Measurements from ENCODE around the gene SKAP2.

Gene SKAP2

GRCh38 chr7:26685606-26686005 lies 178.8 kb downstream of the SKAP2 start:
- no peaks in the 10 kb centered on the region for H3K36me3 ChIP-seq (ENCODE audit: control insufficient read depth, insufficient read depth, low read length)
- H3K27ac ChIP-seq (ENCODE audit: low read depth, low read length, severe bottlenecking): no peak overlapping the region
- 50% methylated on average over 1 of the region's 4 CpGs; no CpG with 5 or more reads in 1 of the 2 experiments for WGBS, 2 experiments (ENCODE audit: insufficient coverage in 2 of 2)
- peaks cover 10% of the 10 kb centered on the region for H3K4me1 ChIP-seq (ENCODE audit: control insufficient read depth, insufficient read depth, low read length, poor library complexity, severe bottlenecking)
- no peak overlapping the region for H3K4me3 ChIP-seq (ENCODE audit: extremely low read depth, insufficient read depth, low read length, poor library complexity, severe bottlenecking)
- no peaks in the 10 kb centered on the region for H3K9me3 ChIP-seq (ENCODE audit: control insufficient read depth, low read length)

- peaks cover 10% of the 10 kb centered on the region for H3K4me1 ChIP-seq (ENCODE audit: control insufficient read depth, insufficient read depth, low read length, poor library complexity, severe bottlenecking)
- H3K4me3 ChIP-seq (ENCODE audit: extremely low read depth, insufficient read depth, low read length, poor library complexity, severe bottlenecking): no peak overlapping the region
- H3K9me3 ChIP-seq (ENCODE audit: control insufficient read depth, low read length): no peaks in the 10 kb centered on the region
- no peak overlapping the region for H3K27ac ChIP-seq (ENCODE audit: low read depth, low read length, severe bottlenecking)
- WGBS, 2 experiments (ENCODE audit: insufficient coverage in 2 of 2): 60 to 68% methylated on average over 1 to 3 of the region's 3 CpGs
- no peaks in the 10 kb centered on the region for H3K36me3 ChIP-seq (ENCODE audit: control insufficient read depth, insufficient read depth, low read length)
These were observed 179.9 kb downstream of the SKAP2 start for GRCh38 chr7:26684447-26684846.

GRCh38 chr7:26683277-26683676 lies 181.1 kb downstream of the SKAP2 start:
- no peaks in the 10 kb centered on the region for H3K9me3 ChIP-seq (ENCODE audit: control insufficient read depth, low read length)
- no peak overlapping the region for H3K27ac ChIP-seq (ENCODE audit: low read depth, low read length, severe bottlenecking)
- WGBS, 2 experiments (ENCODE audit: insufficient coverage in 2 of 2): no CpG with 5 or more reads among the region's 1 CpG
- no peaks in the 10 kb centered on the region for H3K36me3 ChIP-seq (ENCODE audit: control insufficient read depth, insufficient read depth, low read length)
- no peak overlapping the region for H3K4me3 ChIP-seq (ENCODE audit: extremely low read depth, insufficient read depth, low read length, poor library complexity, severe bottlenecking)
- peaks cover 10% of the 10 kb centered on the region for H3K4me1 ChIP-seq (ENCODE audit: control insufficient read depth, insufficient read depth, low read length, poor library complexity, severe bottlenecking)

- Histone ChIP-seq H3K36me3 (ENCODE audit: control insufficient read depth, insufficient read depth, low read length) (no peaks in the 10 kb centered on the region), H3K9me3 (ENCODE audit: control insufficient read depth, low read length) (no peaks in the 10 kb centered on the region), H3K4me3 (ENCODE audit: extremely low read depth, insufficient read depth, low read length, poor library complexity, severe bottlenecking) (no peak overlapping the region), H3K27ac (ENCODE audit: low read depth, low read length, severe bottlenecking) (no peak overlapping the region), H3K4me1 (ENCODE audit: control insufficient read depth, insufficient read depth, low read length, poor library complexity, severe bottlenecking) (peaks cover 8% of the 10 kb centered on the region)
- 82% methylated on average over 1 of the region's 3 CpGs; no CpG with 5 or more reads in 1 of the 2 experiments for WGBS, 2 experiments (ENCODE audit: insufficient coverage in 2 of 2)
These were observed 182.5 kb downstream of the SKAP2 start for GRCh38 chr7:26681819-26682418.

GRCh38 chr7:26680587-26680986 lies 183.8 kb downstream of the SKAP2 start:
- Histone ChIP-seq H3K4me3 (ENCODE audit: extremely low read depth, insufficient read depth, low read length, poor library complexity, severe bottlenecking) (no peak overlapping the region), H3K4me1 (ENCODE audit: control insufficient read depth, insufficient read depth, low read length, poor library complexity, severe bottlenecking) (no peaks in the 10 kb centered on the region), H3K27ac (ENCODE audit: low read depth, low read length, severe bottlenecking) (no peak overlapping the region), H3K36me3 (ENCODE audit: control insufficient read depth, insufficient read depth, low read length) (no peaks in the 10 kb centered on the region), H3K9me3 (ENCODE audit: control insufficient read depth, low read length) (no peaks in the 10 kb centered on the region)
- WGBS, 2 experiments (ENCODE audit: insufficient coverage in 2 of 2): 86 to 88% methylated on average over 1 of the region's 1 CpG

- Histone ChIP-seq H3K4me1 (ENCODE audit: control insufficient read depth, insufficient read depth, low read length, poor library complexity, severe bottlenecking) (no peaks in the 10 kb centered on the region), H3K9me3 (ENCODE audit: control insufficient read depth, low read length) (no peaks in the 10 kb centered on the region), H3K36me3 (ENCODE audit: control insufficient read depth, insufficient read depth, low read length) (no peaks in the 10 kb centered on the region), H3K4me3 (ENCODE audit: extremely low read depth, insufficient read depth, low read length, poor library complexity, severe bottlenecking) (no peak overlapping the region), H3K27ac (ENCODE audit: low read depth, low read length, severe bottlenecking) (no peak overlapping the region)
- 90 to 95% methylated on average over 3 of the region's 4 CpGs for WGBS, 2 experiments (ENCODE audit: insufficient coverage in 2 of 2)
These were observed 189.1 kb downstream of the SKAP2 start for GRCh38 chr7:26675143-26675887.

- Histone ChIP-seq H3K4me1 (ENCODE audit: control insufficient read depth, insufficient read depth, low read length, poor library complexity, severe bottlenecking) (no peaks in the 10 kb centered on the region), H3K36me3 (ENCODE audit: control insufficient read depth, insufficient read depth, low read length) (no peaks in the 10 kb centered on the region), H3K9me3 (ENCODE audit: control insufficient read depth, low read length) (no peaks in the 10 kb centered on the region), H3K27ac (ENCODE audit: low read depth, low read length, severe bottlenecking) (no peak overlapping the region), H3K4me3 (ENCODE audit: extremely low read depth, insufficient read depth, low read length, poor library complexity, severe bottlenecking) (no peak overlapping the region)
- no CpG with 5 or more reads among the region's 4 CpGs for WGBS, 2 experiments (ENCODE audit: insufficient coverage in 2 of 2)
These were observed 190.5 kb downstream of the SKAP2 start for GRCh38 chr7:26673858-26674257.

GRCh38 chr7:26673271-26673670 lies 191.1 kb downstream of the SKAP2 start:
- Histone ChIP-seq H3K4me1 (ENCODE audit: control insufficient read depth, insufficient read depth, low read length, poor library complexity, severe bottlenecking) (no peaks in the 10 kb centered on the region), H3K36me3 (ENCODE audit: control insufficient read depth, insufficient read depth, low read length) (no peaks in the 10 kb centered on the region), H3K27ac (ENCODE audit: low read depth, low read length, severe bottlenecking) (no peak overlapping the region), H3K4me3 (ENCODE audit: extremely low read depth, insufficient read depth, low read length, poor library complexity, severe bottlenecking) (no peak overlapping the region), H3K9me3 (ENCODE audit: control insufficient read depth, low read length) (no peaks in the 10 kb centered on the region)
- no CpG with 5 or more reads among the region's 2 CpGs for WGBS, 2 experiments (ENCODE audit: insufficient coverage in 2 of 2)

- Histone ChIP-seq H3K9me3 (ENCODE audit: control insufficient read depth, low read length) (no peaks in the 10 kb centered on the region), H3K4me1 (ENCODE audit: control insufficient read depth, insufficient read depth, low read length, poor library complexity, severe bottlenecking) (no peaks in the 10 kb centered on the region), H3K27ac (ENCODE audit: low read depth, low read length, severe bottlenecking) (no peak overlapping the region), H3K4me3 (ENCODE audit: extremely low read depth, insufficient read depth, low read length, poor library complexity, severe bottlenecking) (no peak overlapping the region), H3K36me3 (ENCODE audit: control insufficient read depth, insufficient read depth, low read length) (no peaks in the 10 kb centered on the region)
- 78 to 100% methylated on average over 1 of the region's 2 CpGs for WGBS, 2 experiments (ENCODE audit: insufficient coverage in 2 of 2)
These were observed 193.5 kb downstream of the SKAP2 start for GRCh38 chr7:26670841-26671240.

GRCh38 chr7:26670290-26670689 lies 194.1 kb downstream of the SKAP2 start:
- H3K36me3 ChIP-seq (ENCODE audit: control insufficient read depth, insufficient read depth, low read length): no peaks in the 10 kb centered on the region
- H3K9me3 ChIP-seq (ENCODE audit: control insufficient read depth, low read length): no peaks in the 10 kb centered on the region
- no peak overlapping the region for H3K27ac ChIP-seq (ENCODE audit: low read depth, low read length, severe bottlenecking)
- H3K4me3 ChIP-seq (ENCODE audit: extremely low read depth, insufficient read depth, low read length, poor library complexity, severe bottlenecking): no peak overlapping the region
- WGBS, 2 experiments (ENCODE audit: insufficient coverage in 2 of 2): 80% methylated on average over 1 of the region's 2 CpGs; no CpG with 5 or more reads in 1 of the 2 experiments
- H3K4me1 ChIP-seq (ENCODE audit: control insufficient read depth, insufficient read depth, low read length, poor library complexity, severe bottlenecking): no peaks in the 10 kb centered on the region

- 94 to 100% methylated on average over 2 to 3 of the region's 4 CpGs for WGBS, 2 experiments (ENCODE audit: insufficient coverage in 2 of 2)
These were observed 195.6 kb downstream of the SKAP2 start for GRCh38 chr7:26668821-26669220.

More at GRCh38 chr7:26668821-26669220, 195.6 kb downstream of the SKAP2 start:
- Histone ChIP-seq H3K4me3 (ENCODE audit: extremely low read depth, insufficient read depth, low read length, poor library complexity, severe bottlenecking) (no peak overlapping the region), H3K27ac (ENCODE audit: low read depth, low read length, severe bottlenecking) (no peak overlapping the region), H3K36me3 (ENCODE audit: control insufficient read depth, insufficient read depth, low read length) (no peaks in the 10 kb centered on the region), H3K9me3 (ENCODE audit: control insufficient read depth, low read length) (no peaks in the 10 kb centered on the region), H3K4me1 (ENCODE audit: control insufficient read depth, insufficient read depth, low read length, poor library complexity, severe bottlenecking) (no peaks in the 10 kb centered on the region)

Data from mesodermal cell (in vitro differentiated cells).